Measurements from ENCODE around the gene TRABD2B. TPM values are rescaled to one million over a fixed set of nuclear protein-coding genes. Genes with fewer than 3 reads are reported as not detected.
A peak's percentile ranks its signal among the peaks of the same experiment; 100 is the strongest.

TRABD2B gene
- total and polyA plus RNA-seq, 2 of the 4 experiments (the other 2 are of a cell fraction) = not detected

DNA sequence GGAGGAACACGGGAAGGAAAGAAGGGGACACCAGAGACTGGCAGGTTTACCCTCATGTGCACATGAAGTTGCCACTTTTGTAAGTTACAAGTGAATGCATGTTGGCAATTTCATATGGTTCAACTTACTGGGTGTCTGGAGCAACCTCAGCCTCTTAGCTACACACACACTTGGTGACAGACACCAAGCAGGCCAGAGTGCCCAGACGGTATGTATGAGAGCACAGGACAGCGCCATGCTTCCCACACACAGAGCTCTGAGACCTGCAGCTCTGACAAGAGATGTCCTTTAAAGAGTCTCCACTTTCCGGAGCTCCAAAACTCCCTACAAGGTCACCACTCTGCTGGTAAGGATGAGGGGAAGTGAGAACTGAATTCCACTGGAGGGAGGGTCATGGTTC is 1.9 kb upstream of the TRABD2B start:
- dilution Hi-C loops (cut with HindIII; ENCODE audit: low sequenced_read_pairs, unreplicated experiment) = no loop called here
- H2AFZ ChIP-seq (replicated peaks; ENCODE audit: low read length, poor library complexity) = peak overlapping the region; percentile 32
- ATAC-seq (ENCODE audit: low read depth) (no peak), DNase-seq (no peak)
- no peak overlapping the region for H4K8ac ChIP-seq (ENCODE audit: low read depth in 2 of 2, low read length in 2 of 2)
- in situ Hi-C loops (cut with MboI; ENCODE audit: low sequenced_read_pairs) = no loop called here
- no CpG with 5 or more reads among the region's 4 CpGs for WGBS, 2 experiments (ENCODE audit: extremely low coverage in 2 of 2, insufficient read length in 1 of 2)
- BruUV-seq (replicated peaks) = no TSS peak
- H3K4ac ChIP-seq (ENCODE audit: low read depth, low read length) = no peak overlapping the region
- no peak overlapping the region for H3K23ac ChIP-seq (ENCODE audit: low read depth, low read length)
- no peaks in the 10 kb centered on the region for H3K36me3 ChIP-seq (ENCODE audit: control insufficient read depth, insufficient read depth, low read length)
- H3K4me3 ChIP-seq (ENCODE audit: insufficient read depth, low read depth, low read length) = no peak overlapping the region
- no peaks in the 10 kb centered on the region for H3K9me1 ChIP-seq (ENCODE audit: insufficient read depth, low read length)
- no peak overlapping the region for H2BK120ac ChIP-seq (ENCODE audit: low read depth, low read length)
- H3K79me1 ChIP-seq (ENCODE audit: low read depth in 1 of 2, low read length in 2 of 2) = no peaks in the 10 kb centered on the region
- H3K4me2 ChIP-seq (ENCODE audit: low read depth, low read length) = no peak overlapping the region
- no peak overlapping the region for H2BK20ac ChIP-seq (ENCODE audit: low read depth, low read length)
- no peak overlapping the region for H3K9ac ChIP-seq (ENCODE audit: low read depth, low read length)
- no peak overlapping the region for H3K56ac ChIP-seq (ENCODE audit: extremely low read depth, insufficient read depth, low read length)
- no peaks in the 10 kb centered on the region for H3K4me1 ChIP-seq (ENCODE audit: control insufficient read depth, insufficient read depth, low read length)
- no peaks in the 10 kb centered on the region for H3K9me3 ChIP-seq (ENCODE audit: control insufficient read depth, insufficient read depth, low read length)
- H2BK15ac ChIP-seq (ENCODE audit: low read depth, low read length) = no peak overlapping the region
- H3K27ac ChIP-seq (ENCODE audit: insufficient read depth, low read length) = no peak overlapping the region
- H4K5ac ChIP-seq (ENCODE audit: low read depth, low read length) = no peak overlapping the region
- H2AK5ac ChIP-seq (ENCODE audit: low read depth, low read length) = no peak overlapping the region
- intact Hi-C loops (cut with micrococcal nuclease) = loop anchor here (10.0 kb wide), 1 partner anchor 206 kb away; no protein-coding TSS in a partner anchor
- no peaks in the 10 kb centered on the region for H4K20me1 ChIP-seq (ENCODE audit: insufficient read depth, low read length)
- no peak overlapping the region for H2AK9ac ChIP-seq (replicated peaks; ENCODE audit: low read depth, low read length, poor library complexity)
- no peak overlapping the region for H4K91ac ChIP-seq (ENCODE audit: insufficient read depth, low read depth, low read length)
- H3K14ac ChIP-seq (replicated peaks; ENCODE audit: low read depth, low read length) = no peak overlapping the region
- CTCF ChIA-PET = no interaction called here
- H3K18ac ChIP-seq (ENCODE audit: low read depth, low read length) = no peak overlapping the region
- H2BK5ac ChIP-seq (ENCODE audit: low read depth, low read length, poor library complexity, severe bottlenecking) = no peak overlapping the region
- H3K27me3 ChIP-seq (ENCODE audit: control insufficient read depth, insufficient read depth, low read length) = peaks cover 30% of the 10 kb centered on the region
- POLR2A ChIA-PET (ENCODE audit: unreplicated experiment) = no interaction called here
- TF ChIP-seq RCOR1 (IDR thresholded peaks at IDR 0.05; ENCODE audit: insufficient replicate concordance, low read length) = no peak
- no peak for TF ChIP-seq USF2 (IDR thresholded peaks at IDR 0.05; ENCODE audit: low read depth, low read length)
- no peak for TF ChIP-seq POLR2A (IDR thresholded peaks at IDR 0.05; ENCODE audit: low read depth, low read length)
- TF ChIP-seq RFX5 (IDR thresholded peaks at IDR 0.05; ENCODE audit: low read depth, low read length) = no peak
- TF ChIP-seq FOS (IDR thresholded peaks at IDR 0.05; ENCODE audit: low read depth, low read length) = no peak
- TF ChIP-seq CHD1 (IDR thresholded peaks at IDR 0.05; ENCODE audit: low read depth, low read length) = no peak
- TF ChIP-seq ELK1 (IDR thresholded peaks at IDR 0.05; ENCODE audit: borderline replicate concordance, low read depth, low read length) = no peak
- TF ChIP-seq CEBPB (IDR thresholded peaks at IDR 0.05; ENCODE audit: low read depth, low read length) = no peak
